H9 (cell line): ENCODE measurements around the gene KCTD16. TPM values are rescaled to one million over a fixed set of nuclear protein-coding genes. Genes with fewer than 3 reads are reported as not detected.

Experiments used
- DNase-seq: peaks from one replicate; pipeline ENCODE4 v3.0.0-alpha.2; 2017
- H2AFZ ChIP-seq: one replicate; pipeline ENCODE4 v1.6.1; 2013; ENCODE audit warnings: mild to moderate bottlenecking, low read length, control low read depth, moderate library complexity
- H2AK5ac ChIP-seq: 2 replicates; pipeline ENCODE4 v1.6.1; 2013; ENCODE audit warnings: low read length, control low read depth, mixed read lengths; ENCODE audit not compliant: insufficient read length
- H2BK120ac ChIP-seq: one replicate; pipeline ENCODE4 v1.6.1; 2013; ENCODE audit warnings: low read depth, mild to moderate bottlenecking, low read length, control low read depth, inconsistent platforms; ENCODE audit not compliant: poor library complexity, severe bottlenecking
- H2BK12ac ChIP-seq: 2 replicates; pipeline ENCODE4 v1.6.1; 2013; ENCODE audit warnings: low read length, control low read depth, mixed read lengths, low read depth; ENCODE audit not compliant: insufficient read length
- H2BK15ac ChIP-seq: 2 replicates; pipeline ENCODE4 v1.6.1; 2013; ENCODE audit warnings: low read depth, low read length, control low read depth
- H2BK20ac ChIP-seq: one replicate; pipeline ENCODE4 v1.6.1; 2013; ENCODE audit warnings: low read depth, mild to moderate bottlenecking, low read length, control low read depth, inconsistent platforms; ENCODE audit not compliant: poor library complexity, severe bottlenecking
- H2BK5ac ChIP-seq: 2 replicates; pipeline ENCODE4 v1.6.1; 2013; ENCODE audit warnings: low read length, control low read depth, mixed read lengths; ENCODE audit not compliant: insufficient read length
- H3K14ac ChIP-seq: 2 replicates; pipeline ENCODE4 v1.6.1; 2013; ENCODE audit warnings: low read length, control low read depth; ENCODE audit not compliant: insufficient read depth
- H3K18ac ChIP-seq: 2 replicates; pipeline ENCODE4 v1.6.1; 2013; ENCODE audit warnings: low read depth, mild to moderate bottlenecking, mixed read lengths, low read length, control low read depth; ENCODE audit not compliant: insufficient read length
- H3K23ac ChIP-seq: 2 replicates; pipeline ENCODE4 v1.6.1; 2013; ENCODE audit warnings: low read length, control low read depth, mixed read lengths, low read depth; ENCODE audit not compliant: insufficient read length
- H3K23me2 ChIP-seq: 2 replicates; pipeline ENCODE4 v1.6.1; 2013; ENCODE audit warnings: low read depth, mild to moderate bottlenecking, mixed read lengths, low read length, control low read depth; ENCODE audit not compliant: insufficient read length, poor library complexity, severe bottlenecking
- H3K27ac ChIP-seq: 2 replicates; pipeline ENCODE4 v1.5.1; 2013; ENCODE audit warnings: low read length, control low read depth, mixed read lengths, low read depth; ENCODE audit not compliant: insufficient read length
- H3K27me3 ChIP-seq: 2 replicates; pipeline ENCODE4 v1.6.1; 2013; ENCODE audit warnings: low read length, control low read depth, inconsistent platforms; ENCODE audit not compliant: insufficient read depth
- H3K4ac ChIP-seq: 2 replicates; pipeline ENCODE4 v1.6.1; 2013; ENCODE audit warnings: low read depth, mild to moderate bottlenecking, control low read depth, inconsistent platforms, low read length, moderate library complexity
- H3K4me1 ChIP-seq: 2 replicates; pipeline ENCODE4 v1.6.1; 2013; ENCODE audit warnings: low read length, control low read depth, inconsistent platforms; ENCODE audit not compliant: insufficient read depth
- H3K4me2 ChIP-seq: 2 replicates; pipeline ENCODE4 v1.6.1; 2013; ENCODE audit warnings: low read length, control low read depth, mixed read lengths; ENCODE audit not compliant: insufficient read length, insufficient read depth
- H3K56ac ChIP-seq: 2 replicates; pipeline ENCODE4 v1.6.1; 2013; ENCODE audit warnings: low read depth, mild to moderate bottlenecking, mixed read lengths, low read length, control low read depth; ENCODE audit not compliant: insufficient read length
- H3K79me1 ChIP-seq: 2 replicates; pipeline ENCODE4 v1.6.1; 2013; ENCODE audit warnings: low read depth, mild to moderate bottlenecking, moderate library complexity, low read length, control low read depth, inconsistent platforms; ENCODE audit not compliant: insufficient read depth, poor library complexity, severe bottlenecking
- H3K79me2 ChIP-seq: 2 replicates; pipeline ENCODE4 v1.6.1; 2013; ENCODE audit warnings: low read length, control low read depth, inconsistent platforms; ENCODE audit not compliant: insufficient read depth
- H3K9ac ChIP-seq: 2 replicates; pipeline ENCODE4 v1.6.1; 2013; ENCODE audit warnings: low read length, control low read depth, mixed read lengths; ENCODE audit not compliant: insufficient read length; ENCODE audit errors: extremely low read depth
- H3K9me3 ChIP-seq: one replicate; pipeline ENCODE4 v1.6.1; 2013; ENCODE audit warnings: low read depth, low read length, inconsistent platforms; ENCODE audit not compliant: control insufficient read depth
- H3T11ph ChIP-seq: one replicate; pipeline ENCODE4 v1.6.1; 2013; ENCODE audit warnings: mild to moderate bottlenecking, low read length, control low read depth, inconsistent platforms
- H4K20me1 ChIP-seq: one replicate; pipeline ENCODE4 v1.6.1; 2013; ENCODE audit not compliant: control insufficient read depth, insufficient read length, insufficient read depth
- H4K5ac ChIP-seq: 2 replicates; pipeline ENCODE4 v1.6.1; 2013; ENCODE audit warnings: low read depth, mild to moderate bottlenecking, mixed read lengths, low read length, control low read depth; ENCODE audit not compliant: insufficient read length
- H4K8ac ChIP-seq: replicated peaks from 2 replicates; pipeline ENCODE4 v1.6.1; 2013; ENCODE audit warnings: low read length, control low read depth, mixed read lengths, low read depth; ENCODE audit not compliant: insufficient read length
- H4K91ac ChIP-seq: 2 replicates; pipeline ENCODE4 v1.6.1; 2013; ENCODE audit warnings: low read depth, mild to moderate bottlenecking, moderate library complexity, mixed read lengths, low read length, control low read depth; ENCODE audit not compliant: insufficient read length
- H3K27ac Mint-ChIP-seq, 3 experiments: 2 replicates in 2 of 3; 3 replicates in 1 of 3; pipeline ENCODE4 v1.8.0; 2020 to 2021; ENCODE audit warnings: mixed read lengths in 3 of 3, mild to moderate bottlenecking in 1 of 3, moderate library complexity in 1 of 3
- H3K27me3 Mint-ChIP-seq: 2 replicates; pipeline ENCODE4 v1.8.0; 2021; ENCODE audit warnings: low read depth, mild to moderate bottlenecking, moderate library complexity, mixed read lengths
- H3K36me3 Mint-ChIP-seq, 3 experiments: 2 replicates in 2 of 3; 3 replicates in 1 of 3; pipeline ENCODE4 v1.8.0; 2020 to 2021; ENCODE audit warnings: low read depth in 3 of 3, mixed read lengths in 3 of 3; ENCODE audit not compliant: insufficient read depth in 1 of 3
- H3K4me1 Mint-ChIP-seq, 2 experiments: 2 replicates each; pipeline ENCODE4 v1.8.0; 2020; ENCODE audit warnings: mixed read lengths in 2 of 2
- H3K4me3 Mint-ChIP-seq, 2 experiments: 2 replicates in 1 of 2; 3 replicates in 1 of 2; pipeline ENCODE4 v1.8.0; 2020 to 2021; ENCODE audit warnings: mild to moderate bottlenecking in 2 of 2, mixed read lengths in 2 of 2, moderate library complexity in 1 of 2
- H3K9me3 Mint-ChIP-seq, 2 experiments: 2 replicates in 1 of 2; 3 replicates in 1 of 2; pipeline ENCODE4 v1.8.0; 2020; ENCODE audit warnings: mild to moderate bottlenecking in 2 of 2, mixed read lengths in 2 of 2, moderate library complexity in 1 of 2
- WGBS: extraction: QIAGEN DNeasy Blood & Tissue Kit; methylation state at CpG from one replicate; pipeline ENCODE4 v1.1.7; 2013; ENCODE audit warnings: missing lambda C conversion rate, low lambda C conversion rate, mixed read lengths; ENCODE audit not compliant: insufficient read length; ENCODE audit errors: extremely low coverage; 5-methylcytosine and 5-hydroxymethylcytosine counted together
- total RNA-seq: library from RNA; stranded (reverse); gene quantifications from 2 replicates; pipeline ENCODE4 v1.2.1, GENCODE V29; 2021
- TF ChIP-seq, protein P1 (sequence below): fragments of 200-600 bp; sonication (generic); conservative IDR thresholded peaks from 3 replicates; pipeline ENCODE4 v1.8.0; 2021; ENCODE audit warnings: antibody characterized with exemption, mild to moderate bottlenecking

Gene KCTD16
- total RNA-seq, 1 experiment from 2014 or later = 0.09 TPM

GRCh38 chr5:144198386-144198785 lies 27.7 kb downstream of the KCTD16 start:
- no peak overlapping the region for H2BK20ac ChIP-seq
- H3K27me3 Mint-ChIP-seq = no peaks in the 10 kb centered on the region; the same call in 1 of the 2 replicates
- H3K4me1 Mint-ChIP-seq = no peaks in the 10 kb centered on the region
- no peak overlapping the region for H3T11ph ChIP-seq
- H3K4me1 ChIP-seq = no peaks in the 10 kb centered on the region
- H2AK5ac ChIP-seq = no peak overlapping the region
- no peaks in the 10 kb centered on the region for H3K9me3 ChIP-seq
- H3K9me3 Mint-ChIP-seq = no peaks in the 10 kb centered on the region
- H3K14ac ChIP-seq = no peak overlapping the region
- no peaks in the 10 kb centered on the region for H3K79me1 ChIP-seq
- H2BK120ac ChIP-seq = no peak overlapping the region
- H2BK5ac ChIP-seq = no peak overlapping the region
- H3K23me2 ChIP-seq = no peaks in the 10 kb centered on the region
- H3K27me3 ChIP-seq = no peaks in the 10 kb centered on the region; the same call in 1 of the 2 replicates
- no peak overlapping the region for H3K4ac ChIP-seq
- no peak overlapping the region for H2BK12ac ChIP-seq
- H2BK15ac ChIP-seq = no peak overlapping the region
- H3K4me3 Mint-ChIP-seq = no peak overlapping the region
- no peak overlapping the region for H3K9ac ChIP-seq
- no CpG with 5 or more reads among the region's 3 CpGs for WGBS
- H3K18ac ChIP-seq = no peak overlapping the region
- H3K27ac Mint-ChIP-seq = no peak overlapping the region
- TF ChIP-seq, protein P1, sequence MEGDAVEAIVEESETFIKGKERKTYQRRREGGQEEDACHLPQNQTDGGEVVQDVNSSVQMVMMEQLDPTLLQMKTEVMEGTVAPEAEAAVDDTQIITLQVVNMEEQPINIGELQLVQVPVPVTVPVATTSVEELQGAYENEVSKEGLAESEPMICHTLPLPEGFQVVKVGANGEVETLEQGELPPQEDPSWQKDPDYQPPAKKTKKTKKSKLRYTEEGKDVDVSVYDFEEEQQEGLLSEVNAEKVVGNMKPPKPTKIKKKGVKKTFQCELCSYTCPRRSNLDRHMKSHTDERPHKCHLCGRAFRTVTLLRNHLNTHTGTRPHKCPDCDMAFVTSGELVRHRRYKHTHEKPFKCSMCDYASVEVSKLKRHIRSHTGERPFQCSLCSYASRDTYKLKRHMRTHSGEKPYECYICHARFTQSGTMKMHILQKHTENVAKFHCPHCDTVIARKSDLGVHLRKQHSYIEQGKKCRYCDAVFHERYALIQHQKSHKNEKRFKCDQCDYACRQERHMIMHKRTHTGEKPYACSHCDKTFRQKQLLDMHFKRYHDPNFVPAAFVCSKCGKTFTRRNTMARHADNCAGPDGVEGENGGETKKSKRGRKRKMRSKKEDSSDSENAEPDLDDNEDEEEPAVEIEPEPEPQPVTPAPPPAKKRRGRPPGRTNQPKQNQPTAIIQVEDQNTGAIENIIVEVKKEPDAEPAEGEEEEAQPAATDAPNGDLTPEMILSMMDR = no peak
- no peak overlapping the region for H3K23ac ChIP-seq
- no peak overlapping the region for H4K8ac ChIP-seq
- no peaks in the 10 kb centered on the region for H3K79me2 ChIP-seq
- DNase-seq = no peak
- H4K5ac ChIP-seq = no peak overlapping the region
- H3K27ac ChIP-seq = no peak overlapping the region
- no peak overlapping the region for H3K4me2 ChIP-seq
- no peaks in the 10 kb centered on the region for H3K36me3 Mint-ChIP-seq
- H2AFZ ChIP-seq = no peak overlapping the region
- H4K91ac ChIP-seq = no peak overlapping the region
- H3K56ac ChIP-seq = no peak overlapping the region
- H4K20me1 ChIP-seq = no peaks in the 10 kb centered on the region
